DOHH2 (cell line): ENCODE results near the gene RNF215.

Source experiments
- H3F3A ChIP-seq: fragments of 200-600 bp; sonication (generic), shearing (Covaris generic); 2 replicates; pipeline ENCODE4 v1.6.0; 2016; ENCODE audit warnings: antibody characterized with exemption, mild to moderate bottlenecking; ENCODE audit not compliant: control insufficient read depth, insufficient read depth
- H3K27ac ChIP-seq: fragments of 200-600 bp; sonication (generic); 2 replicates; pipeline ENCODE4 v1.5.1; 2014; ENCODE audit warnings: low read depth, mild to moderate bottlenecking, low read length, moderate library complexity
- H3K27me3 ChIP-seq: fragments of 200-600 bp; sonication (generic); 2 replicates; pipeline ENCODE4 v1.6.1; 2014; ENCODE audit warnings: mild to moderate bottlenecking, low read length, mixed read lengths; ENCODE audit not compliant: control insufficient read depth
- H3K36me3 ChIP-seq: fragments of 200-600 bp; sonication (generic); 2 replicates; pipeline ENCODE4 v1.6.1; 2014; ENCODE audit warnings: mild to moderate bottlenecking, low read length, moderate library complexity, mixed read lengths; ENCODE audit not compliant: control insufficient read depth
- H3K4me1 ChIP-seq: fragments of 200-600 bp; sonication (generic); 2 replicates; pipeline ENCODE4 v1.6.1; 2014; ENCODE audit warnings: mild to moderate bottlenecking, low read length, mixed read lengths; ENCODE audit not compliant: control insufficient read depth
- H3K4me2 ChIP-seq: fragments of 200-600 bp; sonication (generic); 2 replicates; pipeline ENCODE4 v1.6.0; 2014; ENCODE audit warnings: mild to moderate bottlenecking, low read length, moderate library complexity
- H3K4me3 ChIP-seq: fragments of 200-600 bp; sonication (generic); 2 replicates; pipeline ENCODE4 v1.5.1; 2014; ENCODE audit warnings: mild to moderate bottlenecking, low read length, mixed read lengths
- H3K79me2 ChIP-seq: fragments of 200-600 bp; sonication (generic); 2 replicates; pipeline ENCODE4 v1.6.1; 2014; ENCODE audit warnings: mild to moderate bottlenecking, low read length, mixed read lengths; ENCODE audit not compliant: control insufficient read depth
- H3K9me2 ChIP-seq: fragments of 200-600 bp; sonication (generic); replicated peaks from 2 replicates; pipeline ENCODE4 v1.6.1; 2014; ENCODE audit warnings: mild to moderate bottlenecking, low read length, mixed read lengths; ENCODE audit not compliant: control insufficient read depth
- H3K9me3 ChIP-seq: fragments of 200-600 bp; sonication (generic); 2 replicates; pipeline ENCODE4 v1.6.1; 2014; ENCODE audit warnings: antibody characterized with exemption, low read length, mixed read lengths; ENCODE audit not compliant: control insufficient read depth, insufficient read depth
- H4K20me1 ChIP-seq: fragments of 200-600 bp; sonication (generic); 2 replicates; pipeline ENCODE4 v1.6.0; 2014; ENCODE audit warnings: low read depth, mild to moderate bottlenecking, antibody characterized with exemption, low read length, moderate library complexity; ENCODE audit not compliant: control insufficient read depth, insufficient read depth
- CTCF ChIP-seq: fragments of 200-600 bp; sonication (generic); IDR thresholded peaks from one replicate; pipeline ENCODE4 v1.5.1; 2014; ENCODE audit warnings: antibody characterized with exemption, mild to moderate bottlenecking, low read depth, low read length; ENCODE audit not compliant: poor library complexity, severe bottlenecking
- EZH2phosphoT487 ChIP-seq: fragments of 200-600 bp; sonication (generic); IDR thresholded peaks from 2 replicates; pipeline ENCODE4 v1.6.1; 2017; ENCODE audit warnings: borderline replicate concordance, mild to moderate bottlenecking, antibody characterized with exemption, low read length, moderate library complexity, mixed read lengths

RNF215 gene

GRCh38 chr22:30390974-30391691 lies 3.9 kb upstream of the RNF215 start:
- Histone ChIP-seq H3K9me3 (peaks cover 6% of the 10 kb centered on the region; the same call in 1 of the 2 replicates), H3K27me3 (0 out of 2 replicates have a peak, but pooled peaks cover 2% of the 10 kb centered on the region), H3K4me2 (peak overlapping the region; percentile 49), H3K4me1 (peaks cover 38% of the 10 kb centered on the region), H3K27ac (peak overlapping the region; percentile 15; the same call in 1 of the 2 replicates), H3F3A (no peaks in the 10 kb centered on the region), H3K79me2 (no peaks in the 10 kb centered on the region), H3K36me3 (no peaks in the 10 kb centered on the region), H4K20me1 (no peaks in the 10 kb centered on the region), H3K9me2 (no peaks in the 10 kb centered on the region), H3K4me3 (peak overlapping the region; percentile 7)
- peak; percentile 93 for TF ChIP-seq CTCF
- no peak for TF ChIP-seq EZH2phosphoT487

- H3K27me3 ChIP-seq: no peaks in the 10 kb centered on the region
- H3K79me2 ChIP-seq: no peaks in the 10 kb centered on the region
- H3F3A ChIP-seq: no peaks in the 10 kb centered on the region
- H3K4me1 ChIP-seq: peaks cover 16% of the 10 kb centered on the region
- H3K27ac ChIP-seq: no peak overlapping the region
- peak overlapping the region; percentile 67 for H3K4me3 ChIP-seq
- no peaks in the 10 kb centered on the region for H3K36me3 ChIP-seq
- H4K20me1 ChIP-seq: no peaks in the 10 kb centered on the region
- H3K4me2 ChIP-seq: peak overlapping the region; percentile 56
- H3K9me2 ChIP-seq: no peaks in the 10 kb centered on the region
- TF ChIP-seq EZH2phosphoT487 (no peak), CTCF (no peak)
- H3K9me3 ChIP-seq: peaks cover 6% of the 10 kb centered on the region; the same call in 1 of the 2 replicates
These were observed 627 bp downstream of the RNF215 start for GRCh38 chr22:30386608-30386959.

GRCh38 chr22:30385942-30386341 lies 1.3 kb downstream of the RNF215 start:
- Histone ChIP-seq H3K9me3 (peaks cover 5% of the 10 kb centered on the region; the same call in 1 of the 2 replicates), H3F3A (no peaks in the 10 kb centered on the region), H3K79me2 (no peaks in the 10 kb centered on the region), H3K4me2 (no peak overlapping the region; the same call in 1 of the 2 replicates), H3K27me3 (no peaks in the 10 kb centered on the region), H3K4me3 (no peak overlapping the region), H3K9me2 (no peaks in the 10 kb centered on the region), H3K36me3 (no peaks in the 10 kb centered on the region), H4K20me1 (no peaks in the 10 kb centered on the region), H3K4me1 (peaks cover 10% of the 10 kb centered on the region), H3K27ac (no peak overlapping the region)
- no peak for TF ChIP-seq EZH2phosphoT487
- TF ChIP-seq CTCF: no peak
